Activated CD8-positive, alpha-beta memory T cell treated with anti-CD3 and anti-CD28 coated beads, Interleukin-2, amount 50 U/mL, for 24 hours (primary cell): ENCODE data around the gene MORN1.

Experiments
- DNase-seq: peaks from one replicate; pipeline ENCODE4 v3.0.0-alpha.2; 2020; ENCODE audit errors: extremely low read depth

The MORN1 gene

GRCh38 chr1:2319291-2319690 lies 72.1 kb downstream of the MORN1 start:
- no peak for DNase-seq

GRCh38 chr1:2318314-2319278 lies 72.8 kb downstream of the MORN1 start:
- no peak for DNase-seq

GRCh38 chr1:2317230-2318065 lies 73.9 kb downstream of the MORN1 start:
- DNase-seq, result no peak

GRCh38 chr1:2316451-2316961 lies 74.8 kb downstream of the MORN1 start:
- DNase-seq, result no peak

- no peak for DNase-seq
These were observed 75.5 kb downstream of the MORN1 start for GRCh38 chr1:2315674-2316450.

GRCh38 chr1:2314803-2315673 lies 76.3 kb downstream of the MORN1 start:
- no peak for DNase-seq

- DNase-seq, result no peak
These were observed 77.0 kb downstream of the MORN1 start for GRCh38 chr1:2314273-2314802.

- DNase-seq, result no peak
These were observed 77.6 kb downstream of the MORN1 start for GRCh38 chr1:2313651-2314261.

- no peak for DNase-seq
These were observed 78.6 kb downstream of the MORN1 start for GRCh38 chr1:2312515-2313301.

- DNase-seq, result no peak
These were observed 79.2 kb downstream of the MORN1 start for GRCh38 chr1:2312160-2312514.

GRCh38 chr1:2311184-2312032 lies 79.9 kb downstream of the MORN1 start:
- DNase-seq, result no peak

- no peak for DNase-seq
These were observed 80.8 kb downstream of the MORN1 start for GRCh38 chr1:2310332-2311183.

GRCh38 chr1:2308844-2309243 lies 82.5 kb downstream of the MORN1 start:
- no peak for DNase-seq

GRCh38 chr1:2307972-2308371 lies 83.4 kb downstream of the MORN1 start:
- no peak for DNase-seq

GRCh38 chr1:2307064-2307605 lies 84.2 kb downstream of the MORN1 start:
- DNase-seq, result no peak

GRCh38 chr1:2306151-2306978 lies 85.0 kb downstream of the MORN1 start:
- DNase-seq, result no peak
